ENCODE results near the gene NAA50. TPM values are rescaled to one million over a fixed set of nuclear protein-coding genes. Genes with fewer than 3 reads are reported as not detected.

The NAA50 gene
- total and polyA plus RNA-seq, 8 donors = 15.1 to 159 (median 37.4) TPM

- no peaks in the 10 kb centered on the region for H3K27me3 ChIP-seq
- no peaks in the 10 kb centered on the region for H3K9me3 ChIP-seq
- no peak for DNase-seq
- TF ChIP-seq POLR2A (IDR thresholded peaks at IDR 0.05) (no peak), EP300 (IDR thresholded peaks at IDR 0.05) (no peak), POLR2AphosphoS5 (IDR thresholded peaks at IDR 0.05) (no peak), CTCF (IDR thresholded peaks at IDR 0.05) (no peak)
- no peak overlapping the region for H3K27ac ChIP-seq
- H3K4me1 ChIP-seq = no peaks in the 10 kb centered on the region
- WGBS, 5 donors = 93 to 100% (median 98%) methylated on average over 4 of the region's 4 CpGs
- no peak overlapping the region for H3K4me3 ChIP-seq
- peaks cover 9 to 37% (median 35%) of the 10 kb centered on the region in 4 donors for H3K36me3 ChIP-seq
- intact Hi-C loops (cut with DNase I; ENCODE audit: low total_unique reads) = no loop called here
Measured at GRCh38 chr3:113678773-113679172, 67.3 kb downstream of the NAA50 start.

DNA sequence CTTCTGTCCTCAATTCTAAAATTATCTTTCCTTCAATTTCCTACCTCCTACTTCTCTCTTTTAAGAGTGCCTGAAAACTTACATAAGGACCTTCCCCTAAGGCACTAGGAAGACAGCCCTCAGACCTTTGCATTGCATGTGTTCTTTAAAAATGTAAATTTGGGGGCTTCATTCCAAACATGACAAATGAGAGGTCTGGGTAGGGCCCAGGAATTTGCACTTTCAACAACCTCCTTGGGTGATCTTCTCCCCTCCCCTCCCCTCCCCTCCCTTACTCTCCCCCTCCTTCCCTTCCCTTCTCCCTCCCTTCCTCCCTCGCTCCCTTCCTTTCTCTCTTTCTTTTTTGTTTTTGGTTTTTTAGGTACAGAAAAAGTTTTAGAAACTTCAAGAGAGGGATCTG lies 68.3 kb downstream of the NAA50 start:
- 96 to 100% (median 100%) methylated on average over 1 of the region's 1 CpG for WGBS, 5 donors
- Histone ChIP-seq H3K27ac (no peak overlapping the region), H3K27me3 (no peaks in the 10 kb centered on the region), H3K4me1 (no peaks in the 10 kb centered on the region), H3K9me3 (no peaks in the 10 kb centered on the region), H3K4me3 (no peak overlapping the region), H3K36me3 (peaks cover 15 to 47% (median 42%) of the 10 kb centered on the region in 4 donors)
- TF ChIP-seq EP300 (IDR thresholded peaks at IDR 0.05) = no peak
- TF ChIP-seq POLR2AphosphoS5 (IDR thresholded peaks at IDR 0.05) = no peak
- no peak for TF ChIP-seq CTCF (IDR thresholded peaks at IDR 0.05)
- no peak for TF ChIP-seq POLR2A (IDR thresholded peaks at IDR 0.05)
- DNase-seq = no peak
- intact Hi-C loops (cut with DNase I; ENCODE audit: low total_unique reads) = no loop called here

DNA sequence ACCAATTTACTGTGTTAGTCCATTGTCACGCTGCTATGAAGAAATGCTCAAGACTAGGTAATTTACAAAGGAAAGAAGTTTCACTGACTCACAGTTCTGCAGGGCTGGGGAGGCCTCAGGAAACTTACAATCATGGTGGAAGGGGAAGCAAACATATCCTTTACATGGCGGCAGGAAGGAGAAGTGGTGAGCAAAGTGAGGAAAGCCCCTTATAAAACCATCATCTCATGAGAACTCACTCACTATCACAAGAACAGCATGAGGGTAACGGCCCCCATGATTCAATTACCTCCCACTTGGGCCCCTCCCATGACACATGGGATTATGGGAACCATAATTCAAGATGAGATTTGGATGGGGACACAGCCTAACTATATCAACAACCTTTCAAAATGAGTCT lies 69.8 kb downstream of the NAA50 start:
- Histone ChIP-seq H3K9me3 (no peaks in the 10 kb centered on the region), H3K4me1 (no peaks in the 10 kb centered on the region), H3K4me3 (no peak overlapping the region), H3K27me3 (no peaks in the 10 kb centered on the region), H3K27ac (no peak overlapping the region), H3K36me3 (peaks cover 18 to 56% (median 49%) of the 10 kb centered on the region in 4 donors)
- no peak for DNase-seq
- intact Hi-C loops (cut with DNase I; ENCODE audit: low total_unique reads) = no loop called here
- TF ChIP-seq POLR2AphosphoS5 (IDR thresholded peaks at IDR 0.05) = no peak
- TF ChIP-seq EP300 (IDR thresholded peaks at IDR 0.05) = no peak
- TF ChIP-seq POLR2A (IDR thresholded peaks at IDR 0.05) = no peak
- no peak for TF ChIP-seq CTCF (IDR thresholded peaks at IDR 0.05)
- 84 to 91% (median 87%) methylated on average over 3 of the region's 3 CpGs for WGBS, 5 donors

- 29 to 65% (median 52%) methylated on average over 4 of the region's 4 CpGs for WGBS, 5 donors
Measured at GRCh38 chr3:113673593-113673992, 72.5 kb downstream of the NAA50 start.

More at GRCh38 chr3:113673593-113673992, 72.5 kb downstream of the NAA50 start:
- TF ChIP-seq CTCF (IDR thresholded peaks at IDR 0.05) (no peak), EP300 (IDR thresholded peaks at IDR 0.05) (no peak), POLR2A (IDR thresholded peaks at IDR 0.05) (no peak), POLR2AphosphoS5 (IDR thresholded peaks at IDR 0.05) (no peak)
- H3K9me3 ChIP-seq = no peaks in the 10 kb centered on the region
- no peaks in the 10 kb centered on the region for H3K27me3 ChIP-seq
- peaks cover 18 to 67% (median 59%) of the 10 kb centered on the region in 4 donors for H3K36me3 ChIP-seq
- intact Hi-C loops (cut with DNase I; ENCODE audit: low total_unique reads) = no loop called here
- H3K4me3 ChIP-seq = no peak overlapping the region
- H3K4me1 ChIP-seq = peaks cover 0 to 10% (median 3%) of the 10 kb centered on the region in 4 donors
- no peak for DNase-seq
- H3K27ac ChIP-seq = no peak overlapping the region

All from stomach (tissue), 9 donors.